HL-60 (cell line): ENCODE results near the gene PCBP4.

Experiments used
- CTCF ChIP-seq: IDR thresholded peaks from one replicate; pipeline ENCODE4 v1.5.1; 2011; ENCODE audit warnings: low read length, control low read depth, inconsistent platforms; ENCODE audit not compliant: insufficient read depth
- POLR2AphosphoS5 ChIP-seq: IDR thresholded peaks from 2 replicates; pipeline ENCODE4 v1.6.1; 2012; ENCODE audit warnings: low read depth

GRCh38 chr3:52005571-52005986 is 38.3 kb upstream of the PCBP4 start:
- TF ChIP-seq CTCF (no peak), POLR2AphosphoS5 (no peak)
